NCI-H187 treated with DMSO at 0.1 percent for 48 hours (cell line): ENCODE data around the gene CCNL1.
"Not testable (repeated sequence)": the region's sequence is repeated elsewhere in the genome, so short reads cannot be mapped to it uniquely, and the experiment has no call there.

ENCODE experiments used
- DNase-seq: peaks from one replicate; lab custom pipeline; 2025; lab: John Stamatoyannopoulos, UW

The CCNL1 gene

DNA sequence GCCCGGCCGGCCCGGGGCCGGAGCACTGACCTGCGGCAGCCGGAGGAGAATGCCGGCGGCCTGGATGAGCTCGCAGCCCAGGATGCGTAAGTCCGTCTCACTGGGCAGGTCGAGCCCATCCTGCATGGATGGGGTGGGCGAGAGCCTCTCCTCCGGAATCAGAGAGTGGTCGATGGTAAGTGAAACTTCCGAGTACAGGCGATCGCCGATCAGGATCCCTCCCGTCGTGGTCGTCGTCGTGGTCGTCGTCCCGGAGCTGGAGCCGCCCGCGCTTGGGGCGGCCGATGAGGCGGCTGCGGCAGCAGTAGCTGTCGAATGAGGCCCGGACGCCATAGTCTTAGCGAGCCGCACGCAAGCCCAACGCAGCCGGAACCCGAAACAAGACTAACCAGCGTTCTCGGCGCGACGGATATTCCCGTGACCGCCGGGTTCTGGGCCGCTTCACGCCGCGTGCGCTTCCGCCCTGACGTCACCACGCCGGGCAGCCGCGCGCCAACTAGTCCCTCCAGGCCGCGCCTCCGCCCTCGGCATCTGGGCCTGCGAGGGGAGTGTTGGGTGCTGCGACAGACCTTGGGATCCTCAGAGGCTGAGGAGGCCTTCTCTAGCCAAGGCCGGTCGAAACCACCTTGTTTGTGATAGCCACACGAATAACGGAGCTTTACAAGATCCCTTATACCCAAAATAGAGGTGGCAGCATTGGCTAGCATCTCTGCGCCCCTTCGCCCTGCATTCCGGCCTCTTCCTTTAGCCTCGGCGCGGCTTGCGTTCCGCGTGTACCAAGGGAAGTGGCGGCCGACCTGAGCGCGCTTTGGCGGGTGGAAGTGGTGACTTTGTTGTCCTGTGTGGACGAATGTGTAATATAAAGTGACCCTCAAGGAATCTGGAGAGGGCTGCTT is at the start of gene CCNL1:
Gene CCNL1, minus strand, starts transcription at position 386 of the 896 bp plus-strand sequence. Its CDS starts 53 bp downstream, at position 333.
- peak; percentile 66 for DNase-seq

- DNase-seq = no peak
Measured at GRCh38 chr3:157204880-157205279, 44.9 kb upstream of the CCNL1 start.

DNA sequence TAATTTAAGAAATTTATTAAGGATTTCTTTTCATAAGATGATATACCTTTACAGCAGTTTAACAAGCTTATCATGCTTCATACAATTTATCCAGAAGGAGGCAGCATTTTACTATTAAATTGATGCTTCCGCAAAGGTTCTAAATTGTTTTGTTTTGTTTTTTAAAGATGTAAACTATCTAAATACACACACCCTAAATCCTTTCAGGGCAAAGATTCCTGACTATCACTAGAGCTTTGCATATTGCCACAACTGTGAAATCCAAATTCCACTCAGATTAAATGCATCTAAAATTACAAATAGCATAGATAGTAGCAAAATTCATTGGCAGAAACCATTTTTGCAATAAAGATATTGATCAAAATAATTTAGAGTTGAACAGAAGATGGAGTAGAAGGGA is 44.5 kb upstream of the CCNL1 start:
- DNase-seq = no peak

DNA sequence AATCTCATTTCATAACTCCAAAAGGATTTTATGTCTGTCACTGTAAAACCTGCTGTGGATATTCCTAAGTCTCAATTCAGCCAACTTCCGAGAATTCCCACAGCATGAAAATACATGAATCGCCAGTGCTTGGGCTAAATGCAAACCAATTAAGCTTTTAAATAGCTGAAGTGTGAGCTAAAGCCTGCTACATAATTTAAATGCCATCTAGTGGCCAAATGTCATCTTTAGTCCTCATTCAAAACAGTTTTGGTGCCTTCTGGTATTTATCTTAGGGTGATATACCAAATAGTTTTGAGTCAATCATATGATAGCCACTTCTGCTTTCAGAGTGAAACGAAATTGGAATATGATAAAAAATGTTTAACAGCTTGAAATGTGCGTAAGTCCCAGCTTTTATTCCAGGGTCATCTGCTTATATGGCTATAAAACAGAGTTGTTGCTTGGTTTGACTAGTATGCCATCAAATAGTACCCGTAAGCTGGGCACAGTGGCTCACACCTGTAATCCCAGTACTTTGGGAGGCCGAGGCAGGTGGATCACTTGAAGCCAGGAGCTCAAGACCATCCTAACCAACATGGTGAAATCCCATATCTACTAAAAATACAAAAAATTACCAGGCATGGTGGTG is 41.8 kb upstream of the CCNL1 start:
- DNase-seq = no peak

- DNase-seq = no peak
Measured at GRCh38 chr3:157199841-157200240, 39.9 kb upstream of the CCNL1 start.

- DNase-seq = no peak
Measured at GRCh38 chr3:157195965-157196364, 36.0 kb upstream of the CCNL1 start.

DNA sequence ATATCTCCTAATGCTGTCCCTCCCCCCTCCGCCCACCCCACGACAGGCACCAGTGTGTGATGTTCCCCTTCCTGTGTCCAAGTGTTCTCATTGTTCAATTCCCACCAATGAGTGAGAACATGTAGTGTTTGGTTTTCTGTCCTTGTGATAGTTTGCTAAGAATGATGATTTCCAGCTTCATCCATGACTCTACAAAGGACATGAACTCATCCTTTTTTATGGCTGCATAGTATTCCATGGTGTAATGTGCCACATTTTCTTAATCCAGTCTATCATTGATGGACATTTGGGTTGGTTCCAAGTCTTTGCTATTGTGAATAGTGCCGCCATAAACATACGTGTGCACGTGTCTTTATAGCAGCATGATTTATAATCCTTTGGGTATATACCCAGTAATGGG is 31.2 kb upstream of the CCNL1 start:
- not testable (repeated sequence) for DNase-seq

DNA sequence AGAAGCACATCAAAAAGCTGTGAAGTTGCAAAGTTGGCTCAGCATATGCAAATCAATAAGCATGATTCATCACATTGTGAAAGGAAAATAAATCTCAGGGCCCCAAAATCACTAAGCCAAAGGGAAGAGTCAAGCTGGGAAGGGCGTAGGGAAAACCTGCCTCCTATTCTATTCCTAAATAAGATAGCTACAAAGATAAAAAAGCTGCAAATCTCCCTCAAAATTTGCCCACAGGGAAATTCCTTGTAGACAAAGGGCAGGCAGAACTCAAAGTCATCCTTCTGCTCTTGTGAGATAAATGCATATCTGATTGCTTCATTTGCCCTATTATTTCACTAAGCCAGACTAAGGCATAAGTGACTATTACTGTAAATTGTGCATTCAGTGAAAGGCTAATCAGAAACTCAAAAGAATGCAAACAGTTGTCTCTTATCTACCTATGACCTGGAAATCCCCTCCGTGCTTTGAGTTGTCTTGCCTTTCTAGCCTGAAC is 30.5 kb upstream of the CCNL1 start:
- DNase-seq = no peak

GRCh38 chr3:157188391-157188790 is 28.4 kb upstream of the CCNL1 start:
- no peak for DNase-seq

DNA sequence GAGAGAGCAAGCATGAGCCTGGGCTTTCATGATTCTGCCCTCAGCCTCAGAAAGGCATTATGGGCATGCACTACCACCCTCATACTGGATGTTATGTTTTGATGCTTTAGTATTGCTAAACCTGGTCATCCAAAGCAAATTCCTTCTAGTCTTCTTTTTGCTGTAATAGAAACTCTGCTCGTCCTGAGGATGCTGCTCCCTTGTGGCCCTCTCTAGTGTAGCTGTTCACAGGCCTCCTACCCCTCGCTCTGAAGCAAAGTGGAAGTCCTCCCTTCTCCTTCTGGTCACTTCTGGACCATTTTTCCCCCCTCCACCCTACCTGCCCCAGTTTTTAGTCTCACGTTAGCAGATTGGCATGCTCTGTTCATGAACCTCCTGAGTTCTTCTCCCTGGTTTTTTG is 22.9 kb upstream of the CCNL1 start:
- no peak for DNase-seq

DNA sequence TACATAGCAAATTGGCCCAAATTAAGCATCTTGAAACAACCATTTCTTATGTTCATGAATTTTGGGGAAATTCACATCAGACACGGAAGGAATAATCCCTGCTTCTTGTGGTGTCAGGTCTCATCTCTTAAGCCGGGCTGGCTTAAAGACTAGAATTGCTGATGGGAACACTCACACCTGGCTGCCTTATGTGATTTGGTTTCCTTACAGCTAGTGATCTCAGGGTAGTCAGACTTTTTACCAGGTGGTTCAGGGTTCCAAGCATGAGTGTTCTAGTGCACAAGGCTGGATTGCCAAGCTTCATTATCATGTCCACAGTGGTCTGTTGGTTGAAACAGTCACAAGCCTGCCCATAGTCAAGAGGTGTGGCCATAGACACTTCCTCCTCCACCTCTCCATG is 20.3 kb upstream of the CCNL1 start:
- DNase-seq = no peak

DNA sequence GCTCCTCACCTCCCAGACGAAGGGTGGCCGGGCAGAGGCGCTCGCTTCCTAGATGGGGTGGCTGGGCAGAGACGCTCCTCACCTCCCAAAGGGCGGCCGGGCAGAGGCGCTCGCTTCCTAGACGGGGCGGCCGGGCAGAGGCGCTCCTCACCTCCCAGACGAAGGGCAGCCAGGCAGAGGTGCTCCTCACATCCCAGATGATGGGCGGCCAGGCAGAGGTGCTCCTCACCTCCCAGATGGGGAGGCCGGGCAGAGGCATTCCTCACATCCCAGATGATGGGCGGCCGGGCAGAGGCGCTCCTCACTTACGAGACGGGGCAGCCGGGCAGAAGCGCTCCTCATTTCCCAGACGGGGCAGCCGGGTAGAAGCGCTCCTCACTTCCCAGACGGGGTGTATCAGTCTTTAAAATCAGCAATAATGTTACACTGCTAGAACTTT is 19.4 kb upstream of the CCNL1 start:
- DNase-seq = no peak

DNA sequence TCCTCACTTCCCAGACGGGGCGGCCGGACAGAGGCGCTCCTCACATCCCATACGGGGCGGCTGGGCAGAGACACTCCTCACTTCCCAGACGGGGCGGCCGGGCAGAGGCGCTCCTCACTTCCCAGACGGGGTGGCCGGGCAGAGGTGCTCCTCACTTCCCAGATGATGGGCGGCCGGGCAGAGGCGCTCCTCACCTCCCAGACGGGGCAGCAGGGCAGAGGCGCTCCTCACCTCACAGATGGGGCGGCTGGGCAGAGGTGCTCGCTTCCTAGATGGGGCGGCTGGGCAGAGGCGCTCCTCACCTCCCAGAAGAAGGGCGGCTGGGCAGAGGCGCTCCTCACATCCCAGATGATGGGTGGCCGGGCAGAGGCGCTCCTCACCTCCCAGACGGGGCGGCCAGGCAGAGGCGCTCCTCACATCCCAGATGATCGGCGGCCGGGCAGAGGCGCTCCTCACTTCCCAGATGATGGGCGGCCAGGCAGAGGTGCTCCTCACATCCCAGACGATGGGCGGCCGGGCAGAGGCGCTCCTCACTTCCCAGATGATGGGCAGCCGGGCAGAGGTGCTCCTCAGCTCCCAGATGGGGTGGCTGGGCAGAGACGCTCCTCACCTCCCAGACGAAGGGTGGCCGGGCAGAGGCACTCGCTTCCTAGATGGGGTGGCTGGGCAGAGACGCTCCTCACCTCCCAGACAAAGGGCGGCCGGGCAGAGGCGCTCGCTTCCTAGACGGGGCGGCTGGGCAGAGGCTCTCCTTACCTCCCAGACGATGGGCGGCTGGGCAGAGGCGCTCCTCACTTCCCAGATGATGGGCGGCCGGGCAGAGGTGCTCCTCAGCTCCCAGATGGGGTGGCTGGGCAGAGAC is 18.8 kb upstream of the CCNL1 start:
- DNase-seq = not testable (repeated sequence)

GRCh38 chr3:157177801-157178453 is 18.0 kb upstream of the CCNL1 start:
- DNase-seq = not testable (repeated sequence)

GRCh38 chr3:157176934-157177333 is 17.0 kb upstream of the CCNL1 start:
- DNase-seq = no peak

GRCh38 chr3:157175691-157176507 is 16.0 kb upstream of the CCNL1 start:
- no peak for DNase-seq

GRCh38 chr3:157174649-157175498 is 14.9 kb upstream of the CCNL1 start:
- peak; percentile 89 for DNase-seq

DNA sequence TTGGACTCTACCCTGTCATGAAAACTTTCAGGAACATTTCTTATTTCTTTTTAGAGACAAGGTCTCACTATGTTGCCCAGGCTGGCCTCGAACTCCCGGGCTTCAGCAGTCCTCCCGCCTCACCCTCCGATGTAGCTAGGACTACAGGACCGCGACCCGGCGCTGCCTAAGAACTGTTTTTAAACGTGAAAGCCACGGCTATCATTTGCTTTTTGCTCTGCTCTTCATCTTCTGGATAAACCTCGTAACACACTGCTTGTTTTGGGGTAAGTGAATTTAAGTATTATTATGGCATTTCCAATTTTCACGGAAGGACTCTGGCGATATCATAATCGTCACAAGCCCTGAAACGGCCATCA is 14.3 kb upstream of the CCNL1 start:
- DNase-seq = no peak

GRCh38 chr3:157173343-157173742 is 13.4 kb upstream of the CCNL1 start:
- DNase-seq = not testable (repeated sequence)

GRCh38 chr3:157172746-157173145 is 12.8 kb upstream of the CCNL1 start:
- no peak for DNase-seq
